ENCODE measurements around the gene JPH4.
"Not testable (repeated sequence)": the region's sequence is repeated elsewhere in the genome, so short reads cannot be mapped to it uniquely, and the experiment has no call there.

Gene JPH4

DNA sequence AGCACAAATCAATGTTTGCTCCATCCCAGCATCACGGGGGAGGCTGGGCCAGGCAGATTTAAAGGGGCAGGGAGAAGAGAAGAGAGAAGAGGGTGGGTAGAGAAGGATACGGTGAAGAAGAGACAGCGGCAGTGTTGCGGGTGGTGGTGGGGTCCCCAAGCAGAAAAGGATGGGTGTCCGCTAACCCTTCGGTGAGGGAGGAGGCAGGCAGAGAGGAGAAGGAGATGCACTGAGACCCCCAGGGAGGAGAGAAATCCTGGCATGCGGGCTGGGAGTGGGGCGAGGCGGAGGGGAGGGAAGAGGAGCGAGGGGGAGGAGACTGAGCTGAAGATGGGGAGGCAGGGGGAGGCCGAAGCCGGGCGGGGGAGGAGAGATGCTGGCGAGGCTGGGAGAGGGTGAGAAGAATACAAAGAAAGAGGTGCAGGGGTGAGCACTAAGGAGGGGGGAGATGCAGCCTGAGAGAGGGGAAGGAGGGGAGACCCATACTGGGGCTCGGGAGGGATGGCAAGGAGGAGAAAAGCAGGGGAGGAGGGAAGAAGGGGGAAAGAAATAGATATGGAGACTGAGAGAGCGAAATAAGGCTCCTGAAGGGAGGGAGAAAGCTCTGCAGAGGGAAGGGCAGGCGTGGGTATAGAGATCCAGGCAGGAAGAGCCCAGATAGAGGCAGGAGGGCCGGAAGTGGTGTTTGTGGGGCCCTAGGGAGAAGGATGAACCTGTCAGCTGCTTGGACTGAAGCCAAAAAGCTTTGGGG is at the start of gene JPH4:
TSS of gene JPH4 (minus strand) at position 231 of the 751 bp plus-strand sequence. CDS start 1,337 bp downstream, outside the sequence.
- no peak for DNase-seq (ENCODE audit: low read depth in 1 of 2, low spot score in 1 of 2)

DNA sequence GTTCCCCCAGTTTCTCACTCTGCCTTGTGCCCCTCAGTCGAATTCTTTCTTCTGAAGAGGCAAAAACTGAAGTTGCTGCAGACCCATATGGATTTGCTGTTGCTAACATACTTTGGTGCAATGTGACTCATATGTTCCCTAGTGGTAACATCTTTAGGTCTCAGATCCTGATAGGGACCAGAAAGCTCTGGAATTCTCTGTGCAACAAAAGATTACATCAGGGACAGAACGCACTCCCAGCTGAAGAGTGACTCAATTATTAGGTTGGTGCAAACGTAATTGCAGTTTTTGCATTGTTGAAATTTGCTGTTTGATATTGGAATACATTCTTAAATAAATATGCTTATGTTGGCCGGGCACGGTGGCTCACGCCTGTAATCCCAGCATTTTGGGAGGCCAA is 49.4 kb upstream of the JPH4 start:
- DNase-seq (ENCODE audit: low read depth in 1 of 2, low spot score in 1 of 2), result no peak

DNA sequence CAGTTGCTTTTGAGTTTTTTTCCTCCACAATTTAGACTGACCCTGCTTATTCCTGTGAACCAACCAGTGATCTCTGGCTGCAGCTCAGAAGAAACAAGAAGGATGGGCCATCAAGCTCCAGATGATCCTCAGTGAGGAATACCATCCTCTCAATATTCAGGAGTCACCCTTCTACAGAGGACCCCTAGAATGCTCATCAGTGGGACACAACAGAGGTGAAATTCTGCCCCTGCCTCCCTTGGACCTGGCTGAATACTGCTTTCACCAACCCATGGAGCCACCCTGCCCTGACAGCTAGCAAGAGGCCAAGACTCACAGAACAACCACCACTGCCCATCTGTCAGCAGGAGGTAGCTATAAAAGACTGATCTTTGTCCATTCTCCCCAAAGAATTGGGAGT is 48.4 kb upstream of the JPH4 start:
- DNase-seq (ENCODE audit: low read depth in 1 of 2, low spot score in 1 of 2), result no peak

DNA sequence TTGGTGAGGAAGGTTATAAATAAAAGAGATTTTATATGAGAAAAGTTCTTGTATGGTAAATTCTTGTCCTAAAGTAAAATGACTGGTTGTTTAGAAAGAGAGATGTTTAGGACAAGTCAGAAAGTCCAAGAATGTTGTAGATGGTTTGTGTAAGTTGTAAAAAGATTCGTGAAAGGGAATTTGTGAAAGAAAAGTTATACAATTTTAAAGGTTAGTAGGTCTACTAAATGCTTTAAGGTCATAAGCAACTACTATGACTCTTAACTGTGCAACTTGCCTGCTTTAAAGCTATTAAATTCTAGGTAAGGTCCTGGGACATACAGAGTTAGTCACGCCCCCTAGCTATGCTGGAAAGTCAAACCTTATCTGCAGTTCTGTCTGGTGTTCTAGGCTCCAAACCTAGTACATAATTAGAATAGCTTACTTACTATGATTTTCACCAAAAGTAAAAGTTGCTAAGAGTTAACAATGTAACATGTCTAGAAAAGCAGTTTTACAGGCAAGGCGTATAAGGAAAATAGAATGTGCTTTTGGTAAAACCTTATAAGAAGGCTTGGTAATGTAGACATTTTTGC is 46.3 kb upstream of the JPH4 start:
- no peak for DNase-seq (ENCODE audit: low read depth in 1 of 2, low spot score in 1 of 2)

DNA sequence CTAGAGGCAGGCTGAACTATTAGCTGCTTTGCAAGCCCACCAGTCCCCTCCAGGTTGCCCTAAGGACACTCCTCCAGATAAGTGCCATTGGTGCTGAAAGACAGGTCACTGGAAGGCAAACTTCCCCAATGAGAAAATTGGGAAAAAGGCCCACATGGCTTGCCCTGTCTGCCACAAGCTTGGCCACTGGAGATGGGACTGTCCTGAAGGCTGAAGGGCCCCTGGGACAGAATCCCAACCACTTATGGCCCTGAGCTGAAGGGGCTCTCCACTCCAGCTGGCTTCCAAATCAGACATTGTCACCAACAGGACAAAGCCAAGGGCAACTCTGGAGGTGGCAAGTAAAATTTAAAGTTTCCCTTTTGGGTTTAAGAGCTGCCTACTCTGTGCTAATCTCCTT is 45.4 kb upstream of the JPH4 start:
- DNase-seq (ENCODE audit: low read depth in 1 of 2, low spot score in 1 of 2), result no peak

DNA sequence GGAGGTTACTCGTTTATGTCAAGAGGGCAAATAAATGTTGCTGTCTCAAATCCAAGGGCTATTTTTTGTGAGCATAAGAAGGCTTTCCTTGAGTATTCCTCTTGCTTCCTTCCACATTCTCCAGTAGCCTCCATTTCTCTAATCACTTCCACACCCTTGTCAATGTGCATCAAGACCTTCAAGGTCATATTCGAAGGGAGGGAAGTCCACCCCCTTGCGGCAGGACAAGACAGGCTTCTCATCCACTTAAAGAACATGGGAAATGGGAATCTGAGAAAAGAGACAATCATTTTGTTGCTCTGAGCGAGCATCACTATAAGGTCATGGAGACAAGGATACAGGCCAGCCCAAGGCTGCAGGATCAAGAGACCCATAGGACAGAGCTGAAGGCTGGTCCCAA is 44.4 kb upstream of the JPH4 start:
- DNase-seq (ENCODE audit: low read depth in 1 of 2, low spot score in 1 of 2), result no peak

DNA sequence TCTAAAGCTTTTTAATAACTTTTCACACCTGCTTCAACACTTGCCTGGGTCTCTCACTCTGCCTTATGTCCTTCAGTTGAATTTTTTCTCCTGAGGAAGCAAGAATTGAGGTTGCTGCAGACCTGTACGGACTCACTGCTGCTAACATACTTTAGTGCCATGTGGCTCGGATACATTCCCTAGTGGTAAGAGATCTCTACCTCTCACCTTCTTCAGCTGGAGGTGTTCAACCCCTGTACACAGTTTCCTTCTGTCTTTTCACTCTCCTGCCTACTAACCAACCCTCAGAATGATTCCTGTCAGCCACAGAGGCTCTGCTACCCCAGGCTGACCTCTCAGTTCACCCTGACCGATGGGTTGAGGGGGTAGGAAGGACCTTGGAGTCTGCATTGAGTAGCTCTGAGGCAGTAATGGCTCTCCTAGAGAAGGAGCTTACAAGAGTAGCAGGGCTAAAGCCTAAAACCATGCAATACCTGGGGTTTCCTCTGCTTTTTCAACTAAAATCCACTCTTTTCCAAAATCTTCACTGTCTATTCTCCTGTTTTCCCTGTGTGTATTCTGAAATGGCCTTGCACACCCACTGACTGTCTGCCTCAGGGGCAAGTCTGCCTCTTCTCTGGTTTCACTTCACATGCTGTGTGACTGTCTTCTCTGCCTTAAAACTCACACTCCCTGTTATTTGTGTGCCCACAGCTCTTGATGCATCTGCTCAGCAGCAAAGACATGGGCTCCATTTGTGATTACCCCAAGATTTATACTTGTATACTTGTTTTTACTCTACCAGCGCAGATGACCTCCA is 43.5 kb upstream of the JPH4 start:
- no peak for DNase-seq (ENCODE audit: low read depth in 1 of 2, low spot score in 1 of 2)

DNA sequence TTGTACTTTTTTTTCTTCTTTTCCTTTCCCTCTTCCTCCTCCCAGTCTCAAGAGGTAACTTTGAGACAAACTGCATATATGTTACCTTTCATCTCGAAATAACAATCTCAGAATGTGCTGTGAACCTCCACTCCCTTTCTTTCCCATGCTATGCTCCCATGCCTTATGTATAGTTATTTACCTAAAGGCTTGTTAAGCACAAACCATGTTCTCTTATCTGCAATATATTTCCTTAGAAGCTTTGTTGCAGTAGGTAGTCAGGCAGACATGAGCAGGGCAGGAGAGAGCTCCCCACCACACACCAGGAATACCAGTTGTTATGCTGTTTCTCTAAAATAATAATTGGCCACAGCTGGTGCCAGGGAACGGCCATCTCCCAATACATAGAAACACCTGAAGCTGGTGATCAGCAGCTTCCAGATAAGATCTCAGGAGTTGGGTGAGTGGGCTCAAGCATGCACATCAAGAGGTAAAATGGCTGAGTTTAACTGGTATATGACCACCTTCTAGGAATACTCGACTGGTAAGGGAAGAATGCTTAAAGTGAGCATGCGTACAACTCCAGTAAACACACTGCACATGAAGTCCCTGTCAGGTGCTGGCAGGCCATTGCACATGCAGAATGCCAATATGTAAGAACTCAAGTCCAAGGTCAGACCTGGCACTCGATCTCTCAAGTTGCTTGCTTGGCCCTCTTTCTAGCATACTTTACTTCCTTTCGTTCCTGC is 42.8 kb upstream of the JPH4 start:
- no peak for DNase-seq (ENCODE audit: low read depth in 1 of 2, low spot score in 1 of 2)

DNA sequence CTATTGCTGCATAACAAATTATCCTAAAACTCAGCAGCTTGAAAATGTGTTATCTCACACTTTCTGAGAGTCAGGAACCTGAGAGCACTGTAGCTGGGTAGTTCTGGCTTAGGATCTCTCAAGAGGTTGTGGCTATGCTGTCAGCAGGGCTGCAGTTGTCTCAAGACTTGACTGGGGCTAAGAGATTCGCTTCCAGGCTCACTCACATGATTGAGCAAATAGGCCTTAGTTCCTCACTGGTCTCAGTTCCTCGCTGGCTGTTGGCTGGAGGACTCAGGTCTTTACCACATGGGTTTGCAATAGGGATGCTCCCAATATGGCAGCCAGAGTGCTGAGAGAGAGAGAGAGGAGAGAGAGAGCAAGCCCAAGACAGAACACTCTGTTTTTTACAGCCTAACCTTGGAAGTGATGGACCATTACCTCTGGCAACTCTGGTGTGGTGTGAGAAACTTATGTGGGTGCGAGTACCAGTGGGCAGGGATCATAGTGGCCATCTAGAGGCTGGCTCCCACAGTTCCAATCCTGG is 41.6 kb upstream of the JPH4 start:
- no peak for DNase-seq (ENCODE audit: low read depth in 1 of 2, low spot score in 1 of 2)

DNA sequence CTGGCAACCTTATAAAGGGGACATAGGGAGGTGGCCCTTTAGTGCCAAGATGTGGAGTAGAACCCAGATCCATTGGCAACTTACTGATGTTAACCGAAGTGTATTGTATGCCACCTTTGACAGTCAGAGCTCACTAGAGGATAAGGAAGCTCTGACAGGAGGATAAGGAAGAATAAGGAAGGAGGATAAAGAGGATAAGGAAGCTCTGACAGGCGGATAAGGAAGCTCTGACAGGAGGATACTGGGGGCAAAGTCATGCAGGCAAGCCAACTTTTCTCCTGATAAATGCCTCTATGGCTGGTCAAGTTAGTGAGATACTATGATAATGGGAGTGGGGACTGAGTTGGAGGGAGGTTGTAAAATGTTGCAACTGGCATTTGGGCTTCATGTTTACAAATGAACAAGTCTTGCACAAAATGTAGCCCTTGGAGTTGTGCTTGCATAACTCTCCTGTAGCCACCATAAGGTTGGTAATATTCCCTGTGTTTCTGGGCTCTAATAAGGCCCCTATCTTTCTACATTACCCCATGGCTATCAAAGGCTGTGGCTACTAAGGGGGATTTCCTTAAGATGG is 39.9 kb upstream of the JPH4 start:
- no peak for DNase-seq (ENCODE audit: low read depth in 1 of 2, low spot score in 1 of 2)

DNA sequence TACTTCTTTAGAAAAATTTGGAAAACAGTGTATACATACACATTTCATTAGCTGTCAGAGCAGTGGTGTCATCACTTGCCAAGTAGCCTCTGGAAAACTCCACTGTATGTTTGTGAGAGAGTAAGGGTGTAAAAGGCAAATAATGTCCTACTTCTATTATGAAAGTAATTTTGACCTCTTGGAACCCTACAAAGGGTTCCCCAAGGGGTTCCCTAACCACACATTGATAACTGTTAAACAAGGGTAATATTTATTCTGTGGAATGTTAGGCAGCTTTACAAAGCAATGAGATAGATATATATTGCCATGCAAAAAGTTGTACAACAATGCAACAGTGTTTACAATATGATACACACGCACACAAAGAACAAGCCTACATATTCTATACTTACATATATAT is 38.9 kb upstream of the JPH4 start:
- DNase-seq (ENCODE audit: low read depth in 1 of 2, low spot score in 1 of 2), result no peak

DNA sequence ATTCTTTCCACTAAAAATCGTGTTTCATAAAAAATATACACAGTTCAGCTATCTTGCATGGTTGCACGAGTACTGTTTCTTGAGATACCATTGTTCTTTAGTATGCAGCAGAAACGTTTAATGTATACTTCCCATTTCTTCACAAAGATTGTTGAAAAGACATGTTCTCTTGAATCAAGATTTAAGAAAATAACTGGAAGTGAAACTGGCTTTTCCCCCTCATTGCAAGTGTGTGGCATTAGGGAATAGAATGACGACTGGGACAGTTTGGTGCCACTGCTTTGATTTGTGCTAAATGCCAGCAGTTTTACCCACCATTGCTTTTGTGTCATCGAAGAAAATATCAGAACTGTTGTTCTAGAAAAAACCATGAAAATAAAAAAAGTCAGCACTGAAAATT is 37.3 kb upstream of the JPH4 start:
- DNase-seq (ENCODE audit: low read depth in 1 of 2, low spot score in 1 of 2), result no peak

DNA sequence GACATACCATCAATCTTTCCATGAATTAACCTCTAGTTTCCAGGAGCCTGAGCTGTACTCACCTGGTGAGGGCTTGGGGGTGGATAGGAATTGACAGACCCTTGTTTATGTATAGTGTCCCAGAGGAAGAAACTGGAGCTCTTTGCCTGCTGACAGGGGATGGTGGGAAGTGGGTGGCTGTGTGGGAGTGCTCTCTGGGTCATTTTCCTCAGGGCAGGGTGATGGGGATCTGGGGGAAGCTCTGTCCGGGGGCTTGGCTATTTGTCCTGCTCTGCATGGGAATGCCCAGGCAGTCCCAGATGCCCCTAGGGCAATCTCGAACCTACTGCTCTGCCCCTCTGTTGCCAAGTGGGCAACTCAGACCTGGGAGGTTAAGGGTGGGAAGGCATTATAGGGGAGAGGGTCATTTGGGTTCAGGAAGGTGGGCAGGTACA is 35.8 kb upstream of the JPH4 start:
- no peak for DNase-seq (ENCODE audit: low read depth in 1 of 2, low spot score in 1 of 2)

DNA sequence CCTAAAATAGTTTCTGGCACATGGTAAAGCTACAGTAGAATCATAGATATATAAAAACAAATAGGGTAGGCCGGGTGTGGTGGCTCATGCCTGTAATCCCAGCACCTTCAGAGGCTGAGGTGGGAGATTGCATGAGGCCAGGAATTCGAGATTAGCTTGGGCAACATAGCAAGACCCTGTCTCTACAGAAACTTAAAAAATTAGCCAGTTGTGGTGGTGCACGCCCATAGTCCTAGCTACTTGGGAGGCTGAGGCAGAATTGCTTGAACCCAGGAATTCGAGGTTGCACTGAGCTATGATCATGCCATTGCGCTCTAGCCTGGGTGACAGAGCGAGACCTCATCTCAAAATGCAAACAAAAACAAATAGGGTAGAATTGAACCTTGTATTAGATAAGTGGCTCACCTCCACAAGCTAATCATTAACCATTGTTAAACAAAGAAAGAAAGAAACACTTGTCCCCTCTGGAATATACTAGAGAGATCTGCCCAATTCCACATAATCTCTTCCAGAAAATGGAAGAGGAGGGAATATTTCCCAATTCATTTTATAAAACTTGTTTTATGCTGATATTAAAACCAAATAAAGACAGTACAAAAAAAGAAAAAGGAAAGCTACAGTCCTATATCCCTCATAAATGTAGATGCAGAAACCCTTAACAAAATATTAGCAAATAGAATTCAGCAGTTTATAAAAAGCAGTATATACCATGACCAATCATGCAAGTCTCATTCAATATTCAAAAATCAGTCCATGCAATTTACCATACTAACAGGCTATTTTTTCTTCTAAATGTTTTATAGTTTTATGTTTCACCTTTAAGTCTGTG is 34.9 kb upstream of the JPH4 start:
- DNase-seq (ENCODE audit: low read depth in 1 of 2, low spot score in 1 of 2), result no peak

DNA sequence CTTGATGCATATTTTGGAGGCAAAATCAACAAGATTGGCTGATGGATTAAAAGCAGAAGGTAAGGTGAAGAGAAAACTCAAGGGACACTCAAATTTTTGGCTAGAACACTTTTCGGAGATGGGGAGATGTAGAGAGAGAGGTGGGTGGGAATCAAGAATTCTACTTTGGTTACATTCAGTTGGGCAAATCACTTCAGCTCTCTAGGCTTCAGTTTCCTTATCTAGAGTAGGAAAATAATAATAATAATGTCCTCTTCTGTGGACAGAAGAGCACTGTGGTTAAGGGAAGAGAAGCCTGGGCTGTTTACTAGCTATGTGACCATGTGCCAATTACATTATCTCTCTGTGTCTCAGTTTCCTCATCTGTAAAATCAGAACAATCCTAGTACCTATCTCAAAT is 34.2 kb upstream of the JPH4 start:
- no peak for DNase-seq (ENCODE audit: low read depth in 1 of 2, low spot score in 1 of 2)

DNA sequence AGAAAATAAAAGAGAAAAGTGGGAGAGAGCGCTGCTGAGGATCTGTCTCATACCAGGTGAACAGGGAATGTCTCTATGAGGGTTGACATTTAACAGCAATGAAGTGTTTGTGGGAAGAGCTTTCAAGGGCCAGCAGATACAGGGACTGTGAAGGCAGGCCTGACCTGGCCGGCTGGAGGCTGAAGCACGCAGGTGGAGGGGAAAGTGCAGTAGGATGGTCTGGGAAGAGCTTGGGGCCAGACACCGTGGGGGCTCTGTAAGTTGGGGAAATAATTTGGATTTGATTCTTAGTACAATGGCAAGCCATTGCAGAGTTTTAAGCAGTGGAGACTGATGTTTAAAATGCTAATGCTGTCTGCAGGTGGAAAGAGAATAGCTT is 33.8 kb upstream of the JPH4 start:
- DNase-seq (ENCODE audit: low read depth in 1 of 2, low spot score in 1 of 2), result no peak

DNA sequence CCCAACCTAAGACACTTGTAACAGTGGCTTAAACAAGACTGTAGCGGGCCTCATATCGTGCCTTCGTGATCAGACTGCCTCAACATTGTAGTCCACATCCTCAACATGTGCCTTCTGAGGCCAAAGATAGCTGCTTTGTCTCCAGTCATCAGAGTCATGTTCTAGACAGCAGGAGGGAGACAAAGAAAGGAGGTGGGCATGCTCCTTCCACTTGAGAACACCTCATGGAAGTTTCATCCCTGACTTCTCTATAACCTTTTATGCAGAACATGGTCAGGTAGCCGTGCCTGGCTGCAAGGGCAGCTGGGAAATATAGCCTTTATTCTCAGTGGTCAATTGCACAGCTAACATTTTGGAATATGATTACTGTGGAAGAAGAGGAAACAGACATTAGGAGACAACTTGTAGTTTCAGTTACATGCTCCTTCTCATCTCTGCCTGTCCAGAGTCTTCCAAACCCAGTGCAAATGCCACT is 32.3 kb upstream of the JPH4 start:
- no peak for DNase-seq (ENCODE audit: low read depth in 1 of 2, low spot score in 1 of 2)

DNA sequence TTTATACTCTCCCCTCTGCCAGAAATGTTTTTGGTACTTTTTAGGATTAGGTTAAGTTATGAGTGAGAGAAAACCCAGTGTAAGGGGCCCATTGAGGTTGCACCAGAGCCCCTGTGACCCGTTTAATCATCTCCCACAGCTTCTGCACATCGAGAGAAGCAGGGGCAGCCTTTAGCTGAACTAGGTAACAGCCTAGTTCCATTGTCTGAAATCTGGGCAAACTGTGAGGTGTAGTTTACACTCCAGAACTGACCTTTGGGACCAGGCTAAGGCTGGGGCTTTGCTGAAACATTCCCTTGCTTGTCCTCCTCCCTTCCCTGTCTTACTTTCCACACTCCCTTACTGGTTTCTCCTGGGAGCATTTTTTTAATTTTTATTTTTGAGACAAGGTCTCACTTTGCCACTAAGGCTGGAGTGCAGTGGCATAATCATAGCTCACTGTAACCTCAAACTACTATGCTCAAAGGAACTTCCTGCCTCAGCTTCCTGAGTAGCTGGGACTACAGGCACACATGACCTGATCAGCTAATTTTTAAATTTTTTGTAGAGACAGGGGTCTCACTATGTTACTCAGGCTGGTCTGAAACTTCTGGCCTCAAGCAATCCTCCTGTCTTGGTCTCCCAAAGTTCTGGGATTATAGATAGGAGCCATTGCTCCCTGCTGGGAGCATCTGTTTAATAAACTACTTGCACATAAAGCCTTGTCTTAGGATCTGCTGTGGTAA is 31.7 kb upstream of the JPH4 start:
- no peak for DNase-seq (ENCODE audit: low read depth in 1 of 2, low spot score in 1 of 2)

DNA sequence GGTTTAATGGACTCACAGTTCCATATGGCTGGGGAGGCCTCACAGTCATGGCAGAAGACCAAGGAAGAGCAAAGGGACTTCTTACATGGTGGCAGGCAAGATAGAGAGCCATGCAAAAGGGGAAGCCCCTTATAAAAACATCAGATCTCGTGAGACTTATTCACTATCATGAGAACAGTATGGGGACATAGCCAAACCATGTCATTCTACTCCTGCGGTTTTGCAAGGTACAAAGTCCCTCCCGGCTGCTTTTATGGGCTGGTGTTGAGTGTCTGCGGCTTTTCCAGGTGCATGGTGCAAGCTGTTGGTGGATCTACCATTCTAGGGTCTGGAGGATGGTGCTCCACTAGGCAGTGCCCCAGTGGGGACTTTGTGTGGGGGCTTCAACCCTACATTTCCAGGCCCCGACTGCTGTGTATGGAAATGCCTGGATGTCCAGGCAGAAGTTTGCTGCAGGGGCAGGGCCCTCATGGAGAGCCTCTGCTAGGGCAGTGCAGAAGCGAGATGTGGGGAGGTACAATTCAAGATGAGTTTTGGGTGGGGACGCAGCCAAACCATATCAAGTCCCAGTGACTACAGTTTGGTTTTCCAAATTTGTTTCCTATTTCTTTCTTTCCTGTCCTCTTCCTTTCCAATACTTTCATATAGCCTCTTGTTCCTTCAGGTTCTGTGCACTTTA is 31.0 kb upstream of the JPH4 start:
- not testable (repeated sequence) for DNase-seq (ENCODE audit: low read depth in 1 of 2, low spot score in 1 of 2)
